ENCODE results near the gene ZMYM2.

- TF ChIP-seq RAD21 (IDR thresholded peaks at IDR 0.05; ENCODE audit: insufficient read depth, low read depth, low read length) = no peak
- TF ChIP-seq MEF2A (IDR thresholded peaks at IDR 0.05; ENCODE audit: insufficient read depth, low read depth, low read length) = no peak
- TF ChIP-seq EZH2 (IDR thresholded peaks at IDR 0.05; ENCODE audit: borderline replicate concordance, control insufficient read depth, low read depth, low read length) = no peak
- no peak for TF ChIP-seq CTCF (IDR thresholded peaks at IDR 0.05 in 2 of 3, conservative IDR thresholded peaks at IDR 0.05 in 1 of 3; ENCODE audit: control insufficient read depth in 2 of 3, extremely low read depth in 1 of 3, insufficient read depth in 1 of 3, low read depth in 3 of 3, low read length in 3 of 3)
- no peak for TF ChIP-seq SRF (IDR thresholded peaks at IDR 0.05; ENCODE audit: low read depth in 2 of 2, low read length in 2 of 2)
- no peak for TF ChIP-seq CHD1 (IDR thresholded peaks at IDR 0.05; ENCODE audit: low read depth, low read length)
- TF ChIP-seq FOS (IDR thresholded peaks at IDR 0.05; ENCODE audit: borderline replicate concordance, extremely low read depth, insufficient read length) = no peak
- TF ChIP-seq ELK1 (IDR thresholded peaks at IDR 0.05; ENCODE audit: low read depth, low read length) = no peak
- no peak for TF ChIP-seq POLR2A (IDR thresholded peaks at IDR 0.05; ENCODE audit: low read depth, low read length)
- no peak for TF ChIP-seq ESRRA (IDR thresholded peaks at IDR 0.05; ENCODE audit: low read length)
- TF ChIP-seq ZBTB40 (IDR thresholded peaks at IDR 0.05; ENCODE audit: borderline replicate concordance) = no peak
- no peak for TF ChIP-seq KAT2A (conservative IDR thresholded peaks at IDR 0.05; ENCODE audit: control insufficient read depth, low read depth, low read length)
- TF ChIP-seq TCF12 (IDR thresholded peaks at IDR 0.05; ENCODE audit: low read depth, low read length) = no peak
Observed at GRCh38 chr13:19982447-19983043, 24.0 kb downstream of the ZMYM2 start.
